Measurements from ENCODE around the gene MOCS2. TPM values are rescaled to one million over a fixed set of nuclear protein-coding genes. Genes with fewer than 3 reads are reported as not detected.

MOCS2 gene
- total and polyA plus RNA-seq, 2 of the 8 experiments (the other 6 are each of a cell fraction or from before 2014, with no cell fraction given): 6.7 to 16.1 TPM

DNA sequence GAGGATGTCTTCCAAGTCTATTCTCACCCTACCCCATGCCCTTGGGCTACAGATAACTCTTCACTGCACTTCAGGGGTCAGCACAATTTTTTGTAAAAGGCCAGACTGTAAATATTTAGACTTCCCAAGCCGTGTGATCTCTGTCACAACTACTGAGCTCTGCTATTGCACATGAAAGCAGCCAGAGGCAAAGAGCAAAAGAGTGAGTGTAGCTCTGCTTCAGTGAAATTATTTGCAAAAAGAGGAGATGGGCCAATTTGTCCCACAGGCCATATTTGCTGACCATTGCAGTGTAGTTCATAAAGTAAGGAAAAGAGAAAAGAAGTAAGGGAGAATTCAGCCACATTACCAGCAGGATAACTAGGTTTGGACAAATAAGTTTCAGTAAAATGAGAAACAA is 7.0 kb upstream of the MOCS2 start:
- no peak for FAIRE-seq
- H3K27ac ChIP-seq (ENCODE audit: low read depth, low read length): no peak overlapping the region
- ChIA-PET POLR2A (ENCODE audit: partially characterized antibody) (interaction anchor here (0.9 kb wide), 1 partner anchor 17 kb away, joined by 3 read pairs; no protein-coding TSS in a partner anchor), CTCF (ENCODE audit: partially characterized antibody) (interaction anchor here (0.6 to 2.9 kb wide), 4 partner anchors 122 to 201 kb away, joined by 3 to 25 read pairs (median 4); no protein-coding TSS in a partner anchor)
- H3K9ac ChIP-seq (replicated peaks in 1 of 4; ENCODE audit: extremely low read depth in 1 of 4, low read depth in 3 of 4, low read length in 3 of 4): no peak overlapping the region
- no peaks in the 10 kb centered on the region for H3K79me2 ChIP-seq (ENCODE audit: control insufficient read depth in 1 of 2, insufficient read depth in 2 of 2, low read length in 2 of 2)
- no peak overlapping the region for H4K91ac ChIP-seq (replicated peaks; ENCODE audit: insufficient read length, low read length)
- H2BK5ac ChIP-seq (ENCODE audit: low read depth, low read length): no peak overlapping the region
- no peak overlapping the region for H2BK15ac ChIP-seq (ENCODE audit: low read length)
- H3K14ac ChIP-seq (ENCODE audit: insufficient read length): no peak overlapping the region
- no peak overlapping the region for H2AFZ ChIP-seq (ENCODE audit: low read length)
- H3K23me2 ChIP-seq (ENCODE audit: low read depth, low read length): no peaks in the 10 kb centered on the region
- no peak overlapping the region for H3K4me3 ChIP-seq (ENCODE audit: extremely low read depth in 1 of 4, insufficient read depth in 2 of 4, low read depth in 3 of 4, low read length in 4 of 4)
- no peak overlapping the region for H2BK120ac ChIP-seq (replicated peaks; ENCODE audit: low read depth, low read length)
- H3K79me1 ChIP-seq (ENCODE audit: low read depth, low read length): no peaks in the 10 kb centered on the region
- 100% methylated on average over 1 of the region's 1 CpG; no CpG with 5 or more reads in 1 of the 2 experiments for WGBS, 2 experiments (ENCODE audit: extremely low coverage in 1 of 2, insufficient coverage in 1 of 2, insufficient read length in 1 of 2, insufficient replicate concordance in 2 of 2, low coverage in 1 of 2, low lambda C conversion rate in 2 of 2, missing lambda C conversion rate in 1 of 2)
- H2BK20ac ChIP-seq (ENCODE audit: low read length): no peak overlapping the region
- H2BK12ac ChIP-seq (ENCODE audit: low read depth, low read length): no peak overlapping the region
- no peak overlapping the region for H3K23ac ChIP-seq (ENCODE audit: insufficient read length)
- H4K5ac ChIP-seq (ENCODE audit: insufficient read length, low read depth, low read length): no peak overlapping the region
- no peak overlapping the region for H3K56ac ChIP-seq (replicated peaks; ENCODE audit: insufficient read length, low read depth, low read length)
- H4K8ac ChIP-seq (ENCODE audit: extremely low read depth, insufficient read depth, low read length): no peak overlapping the region
- H4K20me1 ChIP-seq (replicated peaks in 1 of 2; ENCODE audit: control insufficient read depth in 1 of 2, insufficient read depth in 2 of 2, low read length in 2 of 2): no peaks in the 10 kb centered on the region
- no peak overlapping the region for H3K18ac ChIP-seq (ENCODE audit: extremely low read depth, low read length)
- no peak overlapping the region for H3K4me2 ChIP-seq (ENCODE audit: insufficient read depth in 1 of 2, low read depth in 2 of 2, low read length in 2 of 2)
- H2AK5ac ChIP-seq (ENCODE audit: low read depth, low read length): no peak overlapping the region
- H3K4ac ChIP-seq (replicated peaks; ENCODE audit: insufficient read length, low read depth, low read length): no peak overlapping the region
- H3K27me3 ChIP-seq (replicated peaks in 1 of 4; ENCODE audit: control insufficient read depth in 3 of 4, extremely low read depth in 1 of 4, insufficient read depth in 3 of 4, low read length in 3 of 4): no peaks in the 10 kb centered on the region
- H3K36me3 ChIP-seq (ENCODE audit: control insufficient read depth in 2 of 4, insufficient read depth in 4 of 4, low read length in 3 of 4): no peaks in the 10 kb centered on the region
- H3K4me1 ChIP-seq (replicated peaks in 1 of 4; ENCODE audit: control insufficient read depth in 3 of 4, insufficient read depth in 4 of 4, low read length in 3 of 4): no peaks in the 10 kb centered on the region; a peak in 1 of 7 replicates
- DNase-seq (ENCODE audit: low read depth in 1 of 2, low spot score in 2 of 2): no peak
- no peaks in the 10 kb centered on the region for H3K9me3 ChIP-seq (ENCODE audit: insufficient read depth in 2 of 2, low read depth in 1 of 2, low read length in 1 of 2)
- TF ChIP-seq KDM4A (IDR thresholded peaks at IDR 0.05; ENCODE audit: low read depth, low read length, severe bottlenecking) (no peak), RNF2 (IDR thresholded peaks at IDR 0.05; ENCODE audit: borderline replicate concordance, low read depth, low read length, missing control alignments, poor library complexity, severe bottlenecking) (no peak), BACH1 (IDR thresholded peaks at IDR 0.05; ENCODE audit: low read length) (no peak), HDAC6 (IDR thresholded peaks at IDR 0.05; ENCODE audit: low read depth, low read length) (no peak), FOSL1 (IDR thresholded peaks at IDR 0.05; ENCODE audit: insufficient read depth, low read depth, low read length) (no peak), SP2 (IDR thresholded peaks at IDR 0.05; ENCODE audit: low read length) (no peak), POLR2AphosphoS5 (IDR thresholded peaks at IDR 0.05; ENCODE audit: low read depth, low read length) (no peak), NANOG (IDR thresholded peaks at IDR 0.05; ENCODE audit: insufficient read depth, low read depth, low read length, poor library complexity, severe bottlenecking) (no peak), JUND (IDR thresholded peaks at IDR 0.05; ENCODE audit: low read length) (no peak)
- TF ChIP-seq, protein P1, sequence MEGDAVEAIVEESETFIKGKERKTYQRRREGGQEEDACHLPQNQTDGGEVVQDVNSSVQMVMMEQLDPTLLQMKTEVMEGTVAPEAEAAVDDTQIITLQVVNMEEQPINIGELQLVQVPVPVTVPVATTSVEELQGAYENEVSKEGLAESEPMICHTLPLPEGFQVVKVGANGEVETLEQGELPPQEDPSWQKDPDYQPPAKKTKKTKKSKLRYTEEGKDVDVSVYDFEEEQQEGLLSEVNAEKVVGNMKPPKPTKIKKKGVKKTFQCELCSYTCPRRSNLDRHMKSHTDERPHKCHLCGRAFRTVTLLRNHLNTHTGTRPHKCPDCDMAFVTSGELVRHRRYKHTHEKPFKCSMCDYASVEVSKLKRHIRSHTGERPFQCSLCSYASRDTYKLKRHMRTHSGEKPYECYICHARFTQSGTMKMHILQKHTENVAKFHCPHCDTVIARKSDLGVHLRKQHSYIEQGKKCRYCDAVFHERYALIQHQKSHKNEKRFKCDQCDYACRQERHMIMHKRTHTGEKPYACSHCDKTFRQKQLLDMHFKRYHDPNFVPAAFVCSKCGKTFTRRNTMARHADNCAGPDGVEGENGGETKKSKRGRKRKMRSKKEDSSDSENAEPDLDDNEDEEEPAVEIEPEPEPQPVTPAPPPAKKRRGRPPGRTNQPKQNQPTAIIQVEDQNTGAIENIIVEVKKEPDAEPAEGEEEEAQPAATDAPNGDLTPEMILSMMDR (IDR thresholded peaks at IDR 0.05; ENCODE audit: control extremely low read depth in 1 of 3, insufficient read depth in 1 of 3, low read depth in 1 of 3, low read length in 3 of 3): no peak
